NCI-H146 treated with DMSO at 0.1 percent for 48 hours (cell line): ENCODE data around the gene INPP5A.
"Not testable (repeated sequence)": the region's sequence is repeated elsewhere in the genome, so short reads cannot be mapped to it uniquely, and the experiment has no call there.

ENCODE experiments used
- DNase-seq: peaks from one replicate; lab custom pipeline; 2025; ENCODE audit not compliant: unreplicated experiment; lab: John Stamatoyannopoulos, UW

The INPP5A gene

DNA sequence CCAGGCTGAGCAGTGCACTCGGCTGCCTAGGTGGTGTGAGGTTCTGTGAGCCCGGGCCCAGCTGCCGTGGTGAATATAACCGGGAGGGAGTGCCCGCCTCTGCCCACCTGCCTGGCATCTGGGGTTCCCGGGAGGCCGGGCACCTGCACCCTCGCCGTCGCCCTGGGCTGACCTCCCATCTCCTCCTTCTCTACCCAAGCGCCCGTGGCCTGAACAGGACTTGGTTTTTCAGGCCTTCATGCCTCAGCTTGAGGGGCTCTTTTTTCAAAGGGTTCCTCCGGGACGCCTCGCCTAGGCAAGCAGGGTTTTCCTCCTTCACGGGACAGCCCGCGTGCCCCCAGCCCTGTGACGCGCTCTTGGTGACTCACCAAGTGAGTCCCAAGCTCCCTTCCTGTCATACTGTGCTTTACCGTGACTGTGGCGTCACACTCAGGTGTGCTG, 9.9 kb downstream of the INPP5A start:
- no peak for DNase-seq

DNA sequence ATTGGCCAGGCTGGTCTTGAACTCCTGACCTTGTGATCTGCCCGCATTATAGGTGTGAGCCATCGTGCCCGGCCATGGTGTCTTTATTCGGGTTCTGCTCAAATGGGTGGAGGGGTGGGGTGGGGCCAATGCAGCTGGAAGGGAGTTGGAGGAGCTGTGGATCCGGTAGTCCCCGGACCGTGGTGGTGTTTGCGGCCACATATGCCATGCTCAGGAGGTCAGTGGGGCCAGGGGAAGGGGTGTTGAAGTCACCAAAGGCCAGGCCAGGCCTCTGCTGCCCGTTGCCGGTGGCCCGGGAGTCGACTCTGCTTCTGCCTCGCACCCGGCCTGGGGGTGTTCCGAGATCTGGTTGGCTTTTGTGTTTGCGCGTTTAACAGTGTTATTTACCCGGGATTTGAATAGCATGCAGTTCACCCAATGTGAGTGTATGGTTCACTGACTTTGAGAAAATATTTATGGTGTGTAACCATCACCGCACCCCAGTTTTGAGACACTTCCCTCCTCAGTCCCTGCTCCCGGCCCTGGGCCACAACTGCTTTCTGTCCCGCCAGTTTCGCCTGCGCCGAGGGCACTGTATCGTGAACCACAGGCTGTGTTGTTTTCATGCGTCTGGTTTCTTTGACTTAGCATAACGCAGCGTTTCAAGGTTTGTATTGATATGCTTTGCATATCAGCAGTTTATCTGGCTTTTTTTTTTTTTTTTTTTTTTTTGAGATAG, 10.7 kb downstream of the INPP5A start:
- no peak for DNase-seq

DNA sequence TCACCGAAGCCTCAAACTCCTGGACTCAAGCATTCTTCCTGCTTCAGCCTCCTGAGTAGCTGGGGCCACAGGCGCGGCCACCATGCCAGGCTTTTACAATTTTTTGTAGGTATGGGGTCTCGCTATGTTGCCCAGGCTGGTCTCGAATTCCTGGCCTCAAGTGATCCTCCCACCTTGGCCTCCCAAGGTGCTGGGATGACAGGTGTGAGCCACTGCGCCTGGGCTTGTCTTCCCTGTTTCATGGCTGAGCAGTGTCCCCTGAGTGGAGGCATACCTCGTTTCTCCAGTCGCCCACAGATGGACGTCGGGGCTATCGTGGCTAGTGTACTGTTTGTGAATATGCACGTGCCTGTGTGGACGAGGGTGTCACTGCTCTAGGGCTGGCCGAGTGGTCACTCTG, 11.3 kb downstream of the INPP5A start:
- no peak for DNase-seq

DNA sequence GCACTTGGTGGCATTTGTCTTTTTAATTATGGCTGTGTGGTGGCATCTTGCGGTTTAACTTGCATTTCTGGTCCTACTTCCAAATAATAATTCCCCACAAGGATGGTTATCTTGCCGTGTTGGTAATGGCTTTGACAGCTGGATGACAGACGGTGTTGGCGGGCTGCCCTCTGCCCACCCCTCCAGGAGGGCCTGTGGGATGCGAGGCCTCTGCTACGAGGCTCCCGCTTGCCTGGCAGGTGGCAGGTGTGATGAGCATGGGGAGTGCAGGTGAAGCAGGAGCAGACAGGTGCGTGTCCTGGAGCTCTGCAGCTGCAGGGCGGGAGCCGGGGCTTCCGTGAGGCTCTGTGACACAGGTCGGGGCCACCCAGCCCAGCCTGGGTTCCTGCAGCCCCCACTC, 11.8 kb downstream of the INPP5A start:
- no peak for DNase-seq

DNA sequence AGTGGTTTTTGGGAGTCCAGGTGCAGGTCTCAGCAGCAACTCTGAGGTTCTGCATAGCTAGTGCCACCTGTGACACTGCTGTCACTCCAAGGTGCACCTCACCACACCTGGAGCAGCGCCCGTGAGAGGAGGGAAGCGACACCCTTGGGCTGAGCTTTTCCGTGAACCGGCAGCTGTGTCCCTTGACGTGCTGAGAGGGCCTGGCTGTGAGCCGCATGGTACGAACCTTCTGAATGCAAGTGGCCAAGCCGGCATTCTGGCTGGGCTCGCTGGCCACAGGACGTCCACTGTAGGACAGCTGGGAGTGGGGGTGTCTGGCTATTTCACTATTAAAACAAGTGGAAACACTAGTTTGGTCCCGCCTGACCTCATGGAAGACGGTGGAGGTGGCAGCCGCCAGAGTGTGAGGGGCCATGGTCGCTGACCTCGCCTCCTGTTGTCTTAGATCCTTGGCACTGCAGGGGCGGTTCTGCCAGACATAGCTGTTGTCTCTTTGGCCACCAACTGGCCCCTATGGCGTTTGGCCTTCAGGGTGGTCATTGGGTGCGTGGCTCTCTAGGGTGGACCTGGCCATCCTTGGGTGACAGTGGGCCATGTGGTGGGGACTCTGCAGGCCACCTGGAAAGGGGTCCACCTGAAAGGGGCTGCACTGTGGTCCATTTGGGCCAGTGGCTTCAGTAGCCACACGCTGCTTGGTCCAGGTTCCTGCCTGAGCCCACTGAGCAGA, 12.9 kb downstream of the INPP5A start:
- DNase-seq = no peak

DNA sequence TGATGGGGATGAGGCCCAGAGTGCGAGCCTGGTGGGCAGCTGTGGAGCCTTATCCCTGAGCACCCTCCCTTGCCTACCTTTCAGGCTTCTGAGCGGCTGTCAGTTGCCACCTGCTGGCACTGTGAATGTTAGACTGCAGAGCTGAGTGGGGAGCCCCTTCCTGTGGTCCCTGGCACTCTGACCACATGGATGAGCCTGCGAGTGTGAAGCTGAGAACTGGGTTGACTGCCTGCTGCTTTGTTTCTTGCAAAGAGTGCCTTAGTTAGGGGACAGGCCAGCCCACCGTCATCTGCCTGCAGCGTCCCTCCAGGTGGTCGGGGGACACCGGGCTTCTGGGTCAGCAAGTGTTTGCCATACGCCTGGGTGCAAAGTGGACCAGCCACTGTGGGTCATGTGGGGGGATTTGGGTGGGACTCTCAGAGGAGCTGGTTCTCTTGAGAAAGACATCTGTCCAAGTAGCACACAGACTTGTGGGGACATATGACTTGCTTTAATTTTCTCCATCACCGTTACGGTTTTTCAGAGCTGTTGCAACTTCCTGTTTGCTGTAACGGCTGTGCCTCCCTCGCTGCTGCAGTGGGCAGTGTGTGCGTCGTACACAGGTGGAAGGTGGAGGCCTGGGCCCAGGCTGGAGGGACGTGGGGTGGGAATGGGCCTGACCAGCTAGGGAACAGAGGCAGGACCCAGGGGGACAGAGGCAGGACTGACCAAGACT, 13.7 kb downstream of the INPP5A start:
- no peak for DNase-seq

DNA sequence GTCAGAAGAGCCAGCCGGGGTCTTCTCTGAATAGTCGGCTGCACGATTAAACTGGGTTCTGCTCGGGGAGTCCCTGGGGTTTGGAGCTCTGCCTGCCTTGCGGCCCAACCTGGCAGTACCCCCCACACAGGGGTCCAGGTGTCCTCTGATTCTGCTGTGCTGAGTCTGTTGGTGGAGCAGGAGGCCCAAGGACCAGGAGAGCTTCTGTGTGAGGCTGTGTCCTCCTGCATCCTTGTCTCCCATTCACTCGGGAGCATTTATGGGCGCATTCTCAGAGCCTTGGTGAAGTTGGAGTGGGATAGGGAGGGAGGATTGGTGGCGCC, 14.2 kb downstream of the INPP5A start:
- DNase-seq = no peak

DNA sequence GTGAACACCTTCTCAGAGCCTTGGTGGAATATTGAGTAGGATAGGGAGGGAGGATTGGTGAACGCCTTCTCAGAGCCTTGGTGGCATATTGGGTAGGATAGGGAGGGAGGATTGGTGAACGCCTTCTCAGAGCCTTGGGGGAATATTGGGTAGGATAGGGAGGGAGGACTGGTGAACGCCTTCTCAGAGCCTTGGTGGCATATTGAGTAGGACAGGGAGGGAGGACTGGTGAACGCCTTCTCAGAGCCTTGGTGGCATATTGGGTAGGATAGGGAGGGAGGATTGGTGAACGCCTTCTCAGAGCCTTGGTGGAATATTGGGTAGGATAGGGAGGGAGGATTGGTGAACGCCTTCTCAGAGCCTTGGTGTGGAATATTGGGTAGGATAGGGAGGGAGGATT, 15.0 kb downstream of the INPP5A start:
- DNase-seq = not testable (repeated sequence)

DNA sequence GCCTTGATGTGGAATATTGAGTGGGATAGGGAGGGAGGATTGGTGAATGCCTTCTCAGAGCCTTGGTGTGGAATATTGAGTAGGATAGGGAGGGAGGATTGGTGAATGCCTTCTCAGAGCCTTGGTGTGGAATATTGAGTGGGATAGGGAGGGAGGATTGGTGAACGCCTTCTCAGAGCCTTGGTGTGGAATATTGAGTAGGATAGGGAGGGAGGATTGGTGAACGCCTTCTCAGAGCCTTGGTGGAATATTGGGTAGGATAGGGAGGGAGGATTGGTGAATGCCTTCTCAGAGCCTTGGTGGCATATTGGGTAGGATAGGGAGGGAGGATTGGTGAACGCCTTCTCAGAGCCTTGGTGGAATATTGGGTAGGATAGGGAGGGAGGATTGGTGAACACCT, 16.0 kb downstream of the INPP5A start:
- not testable (repeated sequence) for DNase-seq

DNA sequence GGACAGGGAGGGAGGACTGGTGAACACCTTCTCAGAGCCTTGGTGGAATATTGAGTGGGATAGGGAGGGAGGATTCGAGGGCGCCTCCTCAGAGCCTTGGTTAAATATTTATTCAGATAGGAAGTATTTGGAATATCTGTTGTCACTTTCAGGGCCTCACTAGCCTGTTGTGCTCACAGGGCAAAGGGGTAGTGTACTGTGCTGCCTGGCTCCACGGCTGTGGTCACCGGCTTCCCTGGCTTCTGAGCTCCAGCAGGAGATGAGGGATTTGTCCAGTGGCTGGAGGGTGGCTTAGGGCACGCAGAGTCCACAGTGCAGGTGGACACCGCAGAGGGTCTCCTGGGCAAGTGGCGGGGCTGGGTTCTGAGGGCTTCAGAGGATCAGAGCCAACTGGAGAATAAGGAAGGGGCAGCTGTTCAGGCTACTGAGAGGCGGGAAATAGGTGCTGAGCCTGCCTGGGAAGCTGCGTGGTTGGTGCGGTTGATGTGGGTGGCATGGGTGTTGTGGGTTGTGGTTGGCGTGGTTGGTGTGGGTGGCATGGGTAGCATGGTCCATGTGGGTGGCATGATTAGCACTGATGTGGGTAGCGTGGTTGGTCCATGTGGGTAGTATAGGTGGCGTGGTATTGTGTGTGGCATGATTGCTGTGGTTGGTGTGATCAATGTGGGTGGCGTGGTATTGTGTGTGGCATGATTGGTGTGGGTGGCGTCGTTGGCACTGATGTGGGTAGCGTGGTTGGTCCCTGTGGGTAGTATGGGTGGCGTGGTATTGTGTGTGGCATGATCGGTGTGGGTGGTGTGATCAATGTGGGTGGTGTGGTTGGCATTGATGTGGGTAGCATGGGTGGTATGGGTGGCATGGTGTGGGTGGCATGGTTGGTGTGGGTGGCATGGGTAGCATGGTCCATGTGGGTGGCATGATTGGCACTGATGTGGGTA, 16.7 kb downstream of the INPP5A start:
- DNase-seq = no peak

DNA sequence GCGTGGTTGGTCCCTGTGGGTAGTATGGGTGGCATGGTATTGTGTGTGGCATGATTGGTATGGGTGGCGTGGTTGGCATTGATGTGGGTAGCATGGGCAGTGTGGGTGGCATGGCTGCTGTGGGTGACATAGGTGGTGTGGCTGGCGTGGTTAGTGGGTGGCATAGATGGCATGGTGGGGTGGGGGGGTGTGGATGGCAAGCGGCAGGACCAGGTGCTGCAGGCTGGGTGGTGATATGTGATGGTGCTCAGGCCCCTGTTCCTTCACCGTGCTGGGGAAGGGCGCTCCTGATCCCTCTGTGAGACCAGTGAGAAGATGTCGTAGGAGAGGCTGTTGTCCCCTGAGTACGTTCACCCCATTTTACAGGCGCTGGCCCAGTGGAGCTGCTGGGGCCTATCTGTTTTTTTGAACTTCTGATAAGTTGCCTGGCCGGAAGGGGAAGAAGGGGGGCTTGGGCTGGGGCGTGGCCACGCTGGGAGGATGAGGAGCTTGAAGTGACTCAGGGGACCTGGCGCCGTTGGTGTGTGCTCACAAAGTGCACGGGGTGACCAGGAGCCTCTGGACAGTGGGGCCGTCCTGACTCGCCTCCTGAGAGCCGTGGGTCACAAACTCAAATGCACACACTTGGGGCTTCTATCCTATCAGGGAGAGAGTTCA, 17.5 kb downstream of the INPP5A start:
- DNase-seq = no peak

DNA sequence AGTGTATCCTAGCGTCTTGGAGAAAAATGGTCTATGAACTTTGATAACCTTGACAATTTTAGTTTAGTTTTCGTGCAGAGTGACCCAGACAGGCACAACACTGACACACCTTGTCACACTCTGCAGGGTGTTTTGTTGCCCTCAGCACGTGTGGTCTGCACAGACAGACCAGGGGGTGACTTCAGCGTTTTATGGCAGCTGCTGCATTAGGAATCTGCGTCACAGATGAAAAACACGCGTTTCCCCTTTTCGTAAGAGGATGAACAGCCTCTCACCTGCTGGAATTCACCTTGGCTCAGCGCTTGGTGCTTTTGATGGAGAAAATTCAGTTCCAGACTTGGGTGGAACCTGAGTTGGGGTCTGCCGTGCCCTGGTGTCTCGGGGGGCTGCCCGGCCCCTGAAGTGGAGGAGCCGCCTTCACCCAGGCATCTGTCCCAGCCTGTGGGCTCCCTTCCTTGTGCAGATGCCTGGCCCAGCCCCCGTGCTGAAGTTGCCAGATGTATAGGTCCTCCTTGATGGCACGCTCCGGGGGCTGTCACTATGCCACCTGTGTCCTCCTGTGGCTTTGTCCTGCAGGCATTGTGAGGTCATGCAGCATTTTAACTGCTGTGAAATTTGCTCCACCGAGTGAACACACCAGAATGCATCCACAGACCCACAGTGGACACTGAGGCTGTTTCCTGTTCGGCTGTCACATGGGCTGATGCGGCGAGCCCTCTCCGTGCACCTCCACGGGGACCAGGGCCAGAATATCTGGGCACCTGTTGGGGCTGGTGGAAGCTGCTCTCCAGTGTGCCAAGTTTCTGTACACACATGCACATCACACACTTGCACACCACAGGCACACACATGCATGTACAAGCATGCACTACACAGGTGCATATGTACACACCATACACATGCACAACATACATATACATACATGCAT, 18.3 kb downstream of the INPP5A start:
- no peak for DNase-seq

DNA sequence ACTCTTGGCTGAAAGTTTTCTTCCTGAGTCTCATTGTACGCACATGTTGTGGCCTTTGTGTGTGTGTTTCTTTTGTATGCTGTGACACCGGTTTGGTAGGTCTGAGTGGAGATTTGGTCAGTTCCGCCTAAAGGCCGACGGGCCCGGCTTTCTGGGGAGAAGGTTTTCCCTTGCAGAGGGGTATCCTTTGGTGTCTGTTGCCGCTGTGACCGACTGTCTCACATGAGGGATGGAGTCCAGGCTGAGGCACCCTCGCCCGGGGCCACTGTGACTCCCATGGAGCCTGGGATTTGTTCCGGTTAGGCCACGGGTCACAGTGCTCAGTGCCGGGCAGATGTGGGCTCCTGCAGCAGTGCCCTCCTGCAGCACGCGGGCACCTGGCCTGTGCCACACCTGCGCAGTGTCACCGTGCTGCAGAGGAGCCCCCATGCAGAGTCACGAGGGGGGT, 19.4 kb downstream of the INPP5A start:
- DNase-seq = no peak

DNA sequence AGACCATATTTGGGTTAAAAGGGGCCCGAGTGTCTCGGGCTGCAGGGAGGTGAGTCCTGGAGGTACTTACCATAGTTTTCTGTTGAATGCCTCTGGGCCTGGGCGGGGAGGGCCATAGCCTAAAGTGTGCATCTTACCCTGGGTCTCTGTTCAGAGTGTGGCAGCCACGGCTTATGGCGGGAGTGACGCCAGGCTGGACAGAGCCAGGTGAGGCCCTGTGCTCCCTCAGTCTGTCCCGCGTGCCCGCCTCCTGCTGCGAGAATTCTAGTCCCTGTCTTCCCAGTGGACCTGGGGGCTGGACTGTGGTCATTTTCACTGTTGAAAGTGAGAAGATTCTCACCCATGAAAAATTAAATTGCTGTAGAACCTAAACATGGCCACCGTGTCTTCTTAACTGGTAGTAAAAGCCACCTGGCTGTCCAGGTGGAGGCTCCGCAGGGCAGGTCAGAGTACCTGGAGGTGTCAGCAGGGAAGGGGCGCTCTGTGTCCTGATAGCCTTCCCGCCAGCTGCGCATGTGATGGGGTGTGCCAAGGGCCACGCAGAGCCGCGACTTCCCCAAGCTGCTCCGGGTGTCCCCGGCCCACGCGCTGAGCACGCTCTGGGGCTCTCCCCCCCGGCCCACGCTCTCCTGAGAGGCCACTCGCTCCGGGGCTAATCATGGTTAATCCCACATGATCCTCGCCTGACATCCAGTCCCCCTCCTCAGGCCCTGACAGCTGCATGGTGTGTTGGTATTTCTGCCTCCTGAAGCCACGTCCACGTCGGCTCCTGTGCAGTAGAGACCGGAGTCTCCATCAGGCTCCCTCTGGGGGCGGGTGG, 20.3 kb downstream of the INPP5A start:
- DNase-seq = no peak

DNA sequence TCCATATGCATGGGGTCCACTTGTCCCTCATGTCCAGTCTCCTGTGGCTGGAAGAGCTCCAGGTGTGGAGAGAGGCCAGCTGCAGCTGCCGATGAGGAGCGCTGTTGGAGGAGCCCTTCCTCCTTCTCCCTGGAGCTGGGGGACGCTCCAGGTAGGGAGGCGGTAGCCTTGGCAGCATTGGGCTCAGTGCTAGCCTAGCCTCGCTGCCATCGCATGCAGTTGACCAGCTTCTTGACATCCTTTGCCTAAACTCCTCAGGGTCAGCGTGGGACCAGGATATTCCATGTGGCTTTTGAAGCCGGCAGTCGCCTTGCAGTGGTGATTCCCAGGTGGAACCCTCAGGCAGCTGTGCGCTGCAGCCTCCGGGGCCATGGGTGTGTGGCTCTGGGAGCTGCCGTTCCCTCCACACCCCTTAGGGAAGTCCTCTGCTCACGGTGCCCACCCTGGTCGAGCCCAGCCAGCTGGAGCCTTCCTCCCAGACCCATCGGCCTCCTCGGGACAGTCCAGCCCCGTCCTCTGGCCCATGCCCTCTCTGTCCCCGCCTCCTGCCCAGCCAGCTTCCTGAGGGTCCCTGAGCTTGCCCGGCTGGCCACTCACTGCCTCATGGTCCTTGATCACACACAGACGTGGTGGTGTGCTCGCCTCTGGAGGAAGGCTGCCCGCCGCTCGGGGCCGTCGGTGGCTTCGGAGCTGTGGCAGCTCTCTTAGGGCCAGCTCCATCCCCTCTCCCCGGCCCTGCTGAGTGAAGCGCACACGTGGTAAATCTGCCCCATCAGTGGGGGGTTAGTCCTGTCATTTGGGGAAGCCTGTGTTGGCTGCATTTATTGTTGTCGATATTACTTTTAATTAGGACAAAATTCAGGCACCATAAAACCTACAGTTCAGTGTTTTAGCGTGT, 21.2 kb downstream of the INPP5A start:
- DNase-seq = no peak

DNA sequence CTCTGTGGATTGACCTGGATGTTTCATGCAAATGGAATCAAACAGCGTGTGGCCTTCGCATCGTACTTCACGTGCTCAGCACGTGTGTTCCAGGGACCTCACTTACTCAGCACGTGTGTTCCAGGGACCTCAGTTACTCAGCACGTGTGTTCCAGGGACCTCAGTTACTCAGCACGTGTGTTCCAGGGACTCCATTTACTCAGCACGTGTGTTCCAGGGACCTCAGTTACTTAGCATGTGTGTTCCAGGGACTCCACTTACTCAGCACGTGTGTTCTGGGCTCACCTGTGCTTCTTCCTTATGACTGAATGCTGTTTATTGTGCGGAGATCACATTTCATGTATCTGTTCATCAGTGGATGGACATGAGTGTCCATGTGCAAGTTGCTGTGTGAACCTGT, 22.0 kb downstream of the INPP5A start:
- no peak for DNase-seq

DNA sequence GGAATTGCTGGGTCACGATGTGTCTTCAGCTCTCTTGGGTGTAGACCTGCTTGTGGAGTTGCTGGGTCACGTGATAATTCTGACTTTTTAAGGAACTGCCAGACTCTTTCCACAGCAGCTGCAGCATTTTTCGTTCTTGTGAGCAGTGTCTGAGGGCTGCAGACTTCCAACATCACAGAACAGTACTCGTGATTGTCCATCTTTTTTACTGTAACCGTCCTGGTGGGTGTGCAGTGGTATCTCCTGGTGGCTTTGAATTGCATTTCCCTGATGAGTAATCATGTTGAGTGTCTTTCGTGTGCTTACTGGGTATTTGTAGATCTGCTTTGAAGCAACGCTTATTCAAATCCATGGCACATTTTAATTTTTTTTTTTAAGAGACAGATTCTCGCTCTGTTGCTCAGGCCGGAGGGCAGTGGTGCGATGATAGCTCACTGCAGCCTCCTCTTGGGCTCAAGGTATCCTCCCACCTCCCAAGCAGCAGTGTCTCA, 22.7 kb downstream of the INPP5A start:
- no peak for DNase-seq
